Panc1 (cell line): ENCODE results near the gene CRYAA.

ENCODE experiments used
- CTCF ChIP-seq: fragments of 450-650 bp; IDR thresholded peaks from 2 replicates; pipeline ENCODE4 v1.5.1; 2017; ENCODE audit warnings: mild to moderate bottlenecking
- POLR2AphosphoS5 ChIP-seq: IDR thresholded peaks from 2 replicates; pipeline ENCODE4 v1.6.1; 2012; ENCODE audit warnings: mild to moderate bottlenecking, low read depth, low read length, moderate library complexity
- REST ChIP-seq, 2 experiments: IDR thresholded peaks; 2 replicates each; pipeline ENCODE4 v1.6.1; 2011 to 2012; ENCODE audit warnings: low read depth in 2 of 2, control low read depth in 1 of 2, low read length in 1 of 2, mild to moderate bottlenecking in 1 of 2, moderate library complexity in 1 of 2; ENCODE audit not compliant: insufficient read depth in 1 of 2
- SIN3A ChIP-seq: IDR thresholded peaks from 2 replicates; pipeline ENCODE4 v1.6.1; 2012; ENCODE audit warnings: low read depth, mild to moderate bottlenecking, low read length, moderate library complexity, borderline replicate concordance; ENCODE audit not compliant: insufficient read depth

GRCh38 chr21:43188181-43188580, 19.4 kb downstream of the CRYAA start:
- TF ChIP-seq SIN3A: no peak
- TF ChIP-seq CTCF: no peak
- TF ChIP-seq POLR2AphosphoS5: no peak
- TF ChIP-seq REST (IDR thresholded peaks at IDR 0.05; ENCODE audit: insufficient read depth in 1 of 2, low read depth in 2 of 2, low read length in 1 of 2): no peak
